ENCODE data around the gene NPAS2.

- no peak for TF ChIP-seq CTCF (IDR thresholded peaks at IDR 0.05; ENCODE audit: insufficient read depth, low read depth, low read length)
- no peak for TF ChIP-seq EZH2 (IDR thresholded peaks at IDR 0.05; ENCODE audit: insufficient read depth, low read length)
These were observed 74.8 kb downstream of the NPAS2 start for GRCh38 chr2:100894796-100895156.

Measured in astrocyte (in vitro differentiated cells and primary cell).